Transverse colon (tissue), 4 donors: ENCODE measurements around the gene BAAT. TPM values are rescaled to one million over a fixed set of nuclear protein-coding genes. Genes with fewer than 3 reads are reported as not detected.

Experiments used
- DNase-seq: peaks from one replicate; pipeline ENCODE4 v3.0.0-alpha.2; 2019
- H3K27ac ChIP-seq, 4 donors: fragments of 200-600 bp; sonication (generic); 2 replicates each; pipeline ENCODE4 v1.5.1; 2016 to 2018; ENCODE audit warnings: inconsistent platforms in 4 of 4
- H3K27me3 ChIP-seq: fragments of 200-600 bp; sonication (generic); 2 replicates; pipeline ENCODE4 v1.5.1; 2017; ENCODE audit warnings: inconsistent platforms
- H3K36me3 ChIP-seq, 4 donors: fragments of 200-600 bp; sonication (generic); 2 replicates each; pipeline ENCODE4 v1.5.1; 2017 to 2019; ENCODE audit warnings: inconsistent platforms in 4 of 4
- H3K4me1 ChIP-seq, 4 donors: fragments of 200-600 bp; sonication (generic); 2 replicates each; pipeline ENCODE4 v1.5.1; 2017 to 2020; ENCODE audit warnings: inconsistent platforms in 4 of 4
- H3K4me3 ChIP-seq, 4 donors: fragments of 200-600 bp; sonication (generic); 1 replicate in 1 of 4; 2 replicates in 3 of 4; pipeline versions ENCODE4 v1.5.1 to v1.6.1; 2017 to 2019; ENCODE audit warnings: inconsistent platforms in 4 of 4
- H3K9me3 ChIP-seq, 2 donors: fragments of 200-600 bp; sonication (generic); 2 replicates each; pipeline ENCODE4 v1.5.1; 2017 to 2019; ENCODE audit warnings: inconsistent platforms in 2 of 2
- CTCF ChIP-seq, 5 experiments: fragments of 200-600 bp in 3 of 5; fragments of 450-650 bp in 2 of 5; sonication (generic) in 3 of 5; IDR thresholded peaks; 1 replicate in 2 of 5; 2 replicates in 3 of 5; pipeline ENCODE4 v1.5.1; 2016 to 2017; ENCODE audit warnings: antibody characterized with exemption in 5 of 5, inconsistent platforms in 3 of 5, mild to moderate bottlenecking in 2 of 5, moderate library complexity in 1 of 5
- EP300 ChIP-seq: sonication (generic); formaldehyde crosslinking; IDR thresholded peaks from one replicate; pipeline ENCODE4 v1.6.1; 2017; ENCODE audit warnings: antibody characterized with exemption, low read depth
- POLR2A ChIP-seq: fragments of 450-650 bp; IDR thresholded peaks from one replicate; pipeline ENCODE4 v1.6.1; 2016; ENCODE audit warnings: antibody characterized with exemption, mild to moderate bottlenecking, moderate library complexity
- POLR2AphosphoS5 ChIP-seq, 3 donors: sonication (generic); formaldehyde crosslinking; IDR thresholded peaks; one replicate each; pipeline ENCODE4 v1.6.1; 2016; ENCODE audit warnings: antibody characterized with exemption in 3 of 3
- WGBS, 2 donors: methylation state at CpG; one replicate each; pipeline ENCODE4 v1.1.5; 2018; ENCODE audit warnings: low coverage in 1 of 2; 5-methylcytosine and 5-hydroxymethylcytosine counted together
- in situ Hi-C, 4 donors: fragments of 200-750 bp; cut with MboI; loops; one replicate each; pipeline versions ENCODE4 v1.15.0 to v1.15.1; 2017; ENCODE audit warnings: low sequenced_read_pairs in 3 of 4, low pct_ligation_motif_present in 1 of 4, low pct_unique_long_range_greater_than_20kb in 1 of 4
- intact Hi-C: fragments of 100-400 bp; cut with DNase I; formaldehyde crosslinking; loops from one replicate; pipeline ENCODE4 v1.15.1; 2023; ENCODE audit warnings: low total_unique reads
- total RNA-seq, 4 donors: library from RNA; depleted of rRNA; stranded (reverse); fragments of >200 nt; gene quantifications; one replicate each; pipeline ENCODE4 v1.1.0, GENCODE V29; 2016

BAAT gene
- total RNA-seq, 4 donors from 2014 or later: 0.14 TPM; not detected in 3

GRCh38 chr9:101394687-101395086 is 9.9 kb upstream of the BAAT start:
- DNase-seq: no peak
- TF ChIP-seq POLR2AphosphoS5 (IDR thresholded peaks at IDR 0.05) (no peak), POLR2A (no peak), EP300 (no peak), CTCF (IDR thresholded peaks at IDR 0.05) (no peak)
- intact Hi-C loops: no loop called here
- WGBS, 2 donors: 80 to 94% methylated on average over 1 of the region's 1 CpG
- Histone ChIP-seq H3K4me1 (peaks cover under 1 to 31% (median 15%) of the 10 kb centered on the region in 4 donors), H3K27ac (no peak overlapping the region), H3K36me3 (peaks cover 0 to 16% (median 0%) of the 10 kb centered on the region in 4 donors), H3K9me3 (no peaks in the 10 kb centered on the region), H3K27me3 (no peaks in the 10 kb centered on the region), H3K4me3 (no peak overlapping the region)
- in situ Hi-C loops: loop anchor here in 1 of 4 donors (10.0 kb wide), 1 partner anchor 140 kb away; the partner anchor contains the start of gene RNF20

- Histone ChIP-seq H3K27ac (no peak overlapping the region), H3K27me3 (no peaks in the 10 kb centered on the region), H3K9me3 (no peaks in the 10 kb centered on the region), H3K4me3 (no peak overlapping the region), H3K4me1 (peaks cover 0 to 27% (median 11%) of the 10 kb centered on the region in 4 donors), H3K36me3 (peaks cover 0 to 20% (median 0%) of the 10 kb centered on the region in 4 donors)
- 93 to 97% methylated on average over 3 of the region's 3 CpGs for WGBS, 2 donors
- in situ Hi-C loops: loop anchor here in 1 of 4 donors (10.0 kb wide), 1 partner anchor 142 kb away; the partner anchor contains the start of gene RNF20
- no peak for TF ChIP-seq EP300
- TF ChIP-seq POLR2A: no peak
- intact Hi-C loops: no loop called here
- DNase-seq: no peak
Measured at GRCh38 chr9:101393135-101393534, 8.3 kb upstream of the BAAT start.

- Histone ChIP-seq H3K4me1 (peaks cover 0 to 3% (median 0%) of the 10 kb centered on the region in 4 donors), H3K36me3 (peaks cover 0 to 20% (median 0%) of the 10 kb centered on the region in 4 donors), H3K4me3 (no peak overlapping the region), H3K27me3 (no peaks in the 10 kb centered on the region), H3K27ac (no peak overlapping the region), H3K9me3 (peaks cover 8 to 11% of the 10 kb centered on the region in 2 donors)
- TF ChIP-seq POLR2A: no peak
- TF ChIP-seq POLR2AphosphoS5 (IDR thresholded peaks at IDR 0.05): no peak
- TF ChIP-seq CTCF (IDR thresholded peaks at IDR 0.05): peak in 1 of 5 experiments; percentile 10
- no peak for TF ChIP-seq EP300
- in situ Hi-C loops: no loop called here
- intact Hi-C loops: no loop called here
- no peak for DNase-seq
- WGBS, 2 donors: 76 to 78% methylated on average over 2 of the region's 2 CpGs
Measured at GRCh38 chr9:101388507-101388993, 3.7 kb upstream of the BAAT start.

- no peak overlapping the region for H3K27ac ChIP-seq
- WGBS, 2 donors: 52 to 67% methylated on average over 4 to 6 of the region's 6 CpGs
- DNase-seq: no peak
Measured at GRCh38 chr9:101387871-101388506, 3.2 kb upstream of the BAAT start.

More at GRCh38 chr9:101387871-101388506, 3.2 kb upstream of the BAAT start:
- no peak for TF ChIP-seq EP300
- TF ChIP-seq CTCF (IDR thresholded peaks at IDR 0.05): peak; percentile 39 to 58 (median 44)
- TF ChIP-seq POLR2AphosphoS5 (IDR thresholded peaks at IDR 0.05): no peak
- Histone ChIP-seq H3K36me3 (peaks cover 0 to 20% (median 0%) of the 10 kb centered on the region in 4 donors), H3K4me1 (peaks cover 0 to 3% (median 0%) of the 10 kb centered on the region in 4 donors), H3K27me3 (no peaks in the 10 kb centered on the region), H3K9me3 (peaks cover 8 to 11% of the 10 kb centered on the region in 2 donors), H3K4me3 (no peak overlapping the region)
- intact Hi-C loops: no loop called here
- in situ Hi-C loops: no loop called here
